CD1c-positive myeloid dendritic cell (primary cell): ENCODE data around the gene SH2B2.
A peak's percentile ranks its signal among the peaks of the same experiment; 100 is the strongest.

ENCODE experiments used
- DNase-seq: peaks from one replicate; pipeline ENCODE4 v3.0.0-alpha.2; 2016; ENCODE audit errors: extremely low spot score

SH2B2 gene

GRCh38 chr7:102266541-102266940 is 20.1 kb upstream of the SH2B2 start:
- no peak for DNase-seq

DNA sequence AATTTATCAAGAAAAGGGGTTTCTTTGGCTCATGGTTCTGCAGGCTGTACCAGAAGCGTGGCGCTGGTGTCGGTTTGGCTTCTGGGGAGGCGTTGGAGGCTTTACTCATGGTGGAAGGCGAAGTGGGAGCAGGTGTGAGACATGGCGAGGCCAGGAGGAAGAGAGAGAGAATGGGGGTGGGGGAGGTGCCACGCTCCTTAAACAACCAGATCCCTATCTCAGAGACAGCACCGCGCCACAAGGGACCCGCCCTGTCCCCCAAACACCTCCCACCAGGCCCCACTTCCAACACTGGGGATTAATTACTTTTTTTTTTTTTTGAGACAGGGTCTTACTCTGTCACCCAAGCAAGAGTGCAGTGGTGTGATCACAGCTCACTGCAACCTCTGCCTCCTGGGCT is 18.0 kb upstream of the SH2B2 start:
- DNase-seq: no peak

- no peak for DNase-seq
Measured at GRCh38 chr7:102270178-102270887, 16.3 kb upstream of the SH2B2 start.

DNA sequence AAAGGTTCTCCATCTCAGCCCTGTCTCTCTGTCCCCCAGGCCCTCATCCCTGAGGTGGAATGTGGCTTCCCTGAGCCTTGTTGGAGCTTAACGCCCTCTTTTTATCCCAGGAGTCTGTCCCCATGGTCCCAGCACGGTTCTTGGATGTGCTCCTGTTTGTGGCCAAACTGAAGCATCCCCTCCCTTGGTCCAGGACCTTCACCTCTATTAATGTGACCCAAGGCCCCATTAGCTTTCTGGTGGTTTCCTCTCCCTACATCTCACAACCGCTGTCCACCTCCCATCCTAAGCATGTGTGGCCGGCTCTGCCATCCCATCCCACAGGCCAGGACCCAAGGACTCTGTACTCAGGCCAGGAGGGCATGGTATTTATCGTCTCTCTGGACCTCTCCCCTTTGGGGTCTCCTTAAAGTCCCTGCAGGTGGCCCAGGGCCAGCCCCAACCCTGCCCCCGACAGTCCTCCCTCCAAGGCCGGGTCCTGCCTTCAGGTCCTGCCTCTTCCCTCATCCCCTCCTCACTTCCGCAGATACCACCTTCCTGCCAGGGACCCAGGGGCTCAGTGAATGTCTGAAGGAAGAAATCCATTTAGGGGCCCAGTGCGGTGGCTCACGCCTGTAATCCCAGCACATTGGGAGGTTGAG is 15.4 kb upstream of the SH2B2 start:
- DNase-seq: no peak

- peak; percentile 77 for DNase-seq
Measured at GRCh38 chr7:102272075-102272916, 14.4 kb upstream of the SH2B2 start.

- DNase-seq: no peak
Measured at GRCh38 chr7:102272917-102273748, 13.5 kb upstream of the SH2B2 start.

DNA sequence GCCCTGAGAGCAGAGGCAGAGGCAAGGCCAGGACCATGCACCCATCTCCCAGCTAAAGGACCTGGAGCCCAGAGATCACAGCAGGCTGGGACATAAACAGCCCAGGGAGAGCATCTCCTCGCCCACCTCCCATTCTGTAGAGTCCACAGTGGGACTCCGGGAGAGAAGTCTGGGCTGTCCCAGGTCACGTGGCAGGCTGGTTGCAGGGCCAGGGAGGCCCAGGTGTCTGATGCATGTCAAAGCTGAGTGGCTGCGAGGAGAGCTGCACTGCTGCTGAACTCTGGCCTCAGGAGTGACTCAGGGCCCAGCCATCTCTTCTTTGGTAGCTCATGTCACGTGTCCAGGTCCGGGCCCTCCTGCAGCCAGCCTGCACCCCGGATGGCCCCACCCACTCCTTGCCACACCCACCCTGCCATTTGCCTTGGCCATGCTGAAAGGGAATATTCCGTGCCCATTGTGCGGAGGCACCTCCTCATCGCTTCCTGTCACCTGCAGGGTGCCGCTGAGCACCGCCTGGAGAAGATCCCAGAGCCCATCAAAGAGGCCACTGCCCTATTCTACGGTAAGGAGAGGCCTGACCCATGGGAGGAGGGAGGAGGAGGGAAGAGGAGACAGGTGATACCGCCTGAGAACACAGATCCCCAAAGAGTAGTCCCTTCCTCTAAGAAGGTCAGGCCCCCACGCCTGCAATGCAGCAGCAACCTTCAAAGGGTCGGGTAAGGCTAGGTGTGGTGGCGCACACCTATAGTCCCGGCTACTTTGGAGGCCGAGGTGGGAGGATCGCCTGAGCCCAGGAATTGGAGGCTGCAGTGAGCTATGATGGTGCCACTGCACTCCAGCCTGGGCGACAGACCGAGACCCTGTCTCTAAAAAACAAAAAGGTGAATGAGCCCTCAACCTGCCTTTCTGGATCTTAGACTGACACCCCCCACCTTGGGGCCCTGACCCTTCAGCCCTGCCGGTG is 12.6 kb upstream of the SH2B2 start:
- no peak for DNase-seq

DNA sequence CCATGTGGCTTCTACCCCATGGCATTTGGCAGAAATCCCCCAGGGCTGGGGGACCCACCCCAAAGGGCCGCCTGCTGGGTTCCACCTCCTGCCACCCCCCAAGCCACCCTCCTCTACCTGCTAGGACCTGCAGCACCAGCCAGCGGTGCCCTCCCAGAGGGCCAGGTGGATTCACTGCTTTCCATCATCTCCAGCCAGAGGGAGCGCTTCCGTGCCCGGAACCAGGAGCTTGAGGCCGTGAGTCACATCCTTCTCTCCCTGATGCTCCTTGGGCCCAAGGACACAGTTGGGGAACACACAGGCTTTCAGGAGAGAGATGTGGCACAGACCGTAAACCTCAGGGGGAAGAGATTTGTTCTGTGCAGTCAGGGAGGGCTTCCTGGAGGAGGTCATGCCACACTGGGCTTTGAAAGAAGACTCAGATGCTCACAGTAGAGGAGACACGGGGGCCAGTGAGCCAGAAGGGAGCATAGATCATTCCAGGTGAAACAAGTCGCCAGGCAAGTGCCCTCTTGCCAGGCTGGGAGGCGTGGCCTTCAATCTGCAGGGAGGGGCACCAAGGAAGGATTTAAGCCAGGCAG is 11.5 kb upstream of the SH2B2 start:
- no peak for DNase-seq

DNA sequence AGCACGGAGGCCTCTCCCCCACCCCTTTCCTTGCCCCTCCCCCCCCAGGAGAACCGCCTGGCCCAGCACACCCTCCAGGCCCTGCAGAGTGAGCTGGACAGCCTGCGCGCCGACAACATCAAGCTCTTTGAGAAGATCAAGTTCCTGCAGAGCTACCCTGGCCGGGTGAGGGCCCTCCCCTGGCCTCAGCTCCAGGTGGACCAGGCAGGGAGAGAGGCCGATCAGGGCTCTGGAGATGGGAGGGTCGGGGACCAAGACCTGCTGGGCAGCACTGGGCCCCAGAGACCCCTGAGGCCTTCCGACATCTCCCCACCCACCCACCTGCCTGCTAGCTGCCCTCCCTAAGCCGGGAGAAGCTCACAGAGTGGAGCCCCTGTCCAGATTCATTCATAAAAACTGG is 8.8 kb upstream of the SH2B2 start:
- DNase-seq: no peak

GRCh38 chr7:102279537-102280400 is 6.9 kb upstream of the SH2B2 start:
- peak; percentile 69 for DNase-seq

DNA sequence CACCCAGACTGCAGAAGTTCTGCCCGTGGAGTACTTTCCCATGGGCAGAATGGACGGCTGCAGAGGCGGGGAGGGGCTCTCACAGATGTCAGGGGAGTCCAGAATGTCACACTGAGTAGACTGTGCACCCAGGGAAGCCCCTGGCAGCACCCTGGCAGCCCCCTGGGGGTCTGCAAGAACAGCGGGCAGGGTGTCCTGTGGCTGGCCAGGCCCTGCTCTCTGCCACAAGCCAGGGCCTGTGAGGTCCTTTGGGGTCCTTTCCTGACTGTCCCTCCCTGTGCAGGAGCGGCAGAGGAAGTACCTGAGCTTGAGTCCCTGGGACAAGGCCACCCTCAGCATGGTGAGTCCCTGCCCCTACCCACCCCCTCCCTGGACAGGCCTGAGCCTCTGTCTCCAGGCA is 6.1 kb upstream of the SH2B2 start:
- DNase-seq: no peak

- no peak for DNase-seq
Measured at GRCh38 chr7:102281785-102282184, 4.9 kb upstream of the SH2B2 start.

- no peak for DNase-seq
Measured at GRCh38 chr7:102282465-102283362, 4.0 kb upstream of the SH2B2 start.

- DNase-seq: no peak
Measured at GRCh38 chr7:102283477-102284189, 3.0 kb upstream of the SH2B2 start.

- DNase-seq: peak; percentile 40
Measured at GRCh38 chr7:102284399-102284798, 2.3 kb upstream of the SH2B2 start.

DNA sequence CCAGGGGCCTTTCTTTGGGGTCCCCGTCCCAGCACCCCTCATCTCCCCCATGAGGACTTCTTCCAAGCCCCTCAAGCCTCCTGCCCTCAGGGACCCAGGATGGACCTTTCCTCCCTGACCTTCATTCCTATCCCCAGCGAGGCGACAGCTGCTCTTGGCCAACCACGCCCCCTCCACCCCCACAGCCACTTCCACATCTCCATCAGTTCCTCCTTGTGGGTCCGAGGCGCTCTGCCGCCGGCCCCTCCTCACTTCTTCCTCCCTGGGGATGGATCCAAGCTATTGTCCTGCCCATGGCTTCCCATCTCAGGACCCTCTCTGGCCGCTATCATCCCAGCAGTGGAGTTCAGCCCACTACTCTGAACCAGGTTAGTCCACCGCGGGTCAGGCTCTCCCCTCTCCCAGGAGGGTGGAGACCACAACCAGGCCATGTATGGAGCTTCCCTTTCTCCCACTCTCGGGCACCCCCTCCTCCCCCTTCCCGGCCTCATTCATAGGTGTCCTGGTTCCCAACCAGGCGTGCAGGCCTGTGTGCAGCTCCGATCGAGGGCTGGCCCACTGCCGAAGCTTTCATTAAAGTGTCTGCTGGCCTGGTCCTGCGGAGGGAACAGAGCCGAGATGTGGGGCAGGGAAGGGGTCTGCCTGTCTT is 1.7 kb upstream of the SH2B2 start:
- peak; percentile 85 for DNase-seq
